ENCODE measurements around the gene BABAM2. TPM values are rescaled to one million over a fixed set of nuclear protein-coding genes. Genes with fewer than 3 reads are reported as not detected.

Gene BABAM2
- total and polyA plus RNA-seq, 4 donors = 9.9 to 17.0 (median 13.9) TPM

- Histone ChIP-seq H3K36me3 (ENCODE audit: control insufficient read depth in 4 of 4, insufficient read depth in 3 of 4, low read depth in 1 of 4, low read length in 3 of 4) (no peaks in the 10 kb centered on the region), H3K27ac (ENCODE audit: low read depth in 1 of 2, low read length in 2 of 2) (no peak overlapping the region), H3K9ac (ENCODE audit: low read depth in 1 of 2, low read length in 2 of 2) (no peak overlapping the region), H3K27me3 (ENCODE audit: control insufficient read depth in 4 of 4, insufficient read depth in 4 of 4, low read length in 3 of 4) (no peaks in the 10 kb centered on the region), H3K4me1 (ENCODE audit: control insufficient read depth in 4 of 4, insufficient read depth in 4 of 4, low read length in 3 of 4) (peaks cover 0 to 3% (median 0%) of the 10 kb centered on the region in 4 donors), H3K9me3 (ENCODE audit: control insufficient read depth in 4 of 4, low read length in 3 of 4) (peaks cover 0 to 3% (median 0%) of the 10 kb centered on the region in 4 donors), H3K4me3 (ENCODE audit: low read depth in 1 of 3, low read length in 3 of 3) (no peak overlapping the region)
- TF ChIP-seq SP1 (IDR thresholded peaks at IDR 0.05) (no peak), RXRA (IDR thresholded peaks at IDR 0.05) (no peak), MAX (IDR thresholded peaks at IDR 0.05) (no peak), CTCF (IDR thresholded peaks at IDR 0.05; ENCODE audit: low read depth, low read length, missing input control) (no peak), HNF4G (IDR thresholded peaks at IDR 0.05) (no peak), RAD21 (IDR thresholded peaks at IDR 0.05) (no peak), GABPA (IDR thresholded peaks at IDR 0.05 in 1 of 2, conservative IDR thresholded peaks at IDR 0.05 in 1 of 2) (no peak), NR2F2 (IDR thresholded peaks at IDR 0.05) (no peak), FOXA2 (IDR thresholded peaks at IDR 0.05) (no peak), YY1 (IDR thresholded peaks at IDR 0.05) (no peak), TAF1 (conservative IDR thresholded peaks at IDR 0.05) (no peak), ZBTB33 (IDR thresholded peaks at IDR 0.05) (no peak), FOXA1 (IDR thresholded peaks at IDR 0.05) (no peak)
- TF ChIP-seq, protein P1, sequence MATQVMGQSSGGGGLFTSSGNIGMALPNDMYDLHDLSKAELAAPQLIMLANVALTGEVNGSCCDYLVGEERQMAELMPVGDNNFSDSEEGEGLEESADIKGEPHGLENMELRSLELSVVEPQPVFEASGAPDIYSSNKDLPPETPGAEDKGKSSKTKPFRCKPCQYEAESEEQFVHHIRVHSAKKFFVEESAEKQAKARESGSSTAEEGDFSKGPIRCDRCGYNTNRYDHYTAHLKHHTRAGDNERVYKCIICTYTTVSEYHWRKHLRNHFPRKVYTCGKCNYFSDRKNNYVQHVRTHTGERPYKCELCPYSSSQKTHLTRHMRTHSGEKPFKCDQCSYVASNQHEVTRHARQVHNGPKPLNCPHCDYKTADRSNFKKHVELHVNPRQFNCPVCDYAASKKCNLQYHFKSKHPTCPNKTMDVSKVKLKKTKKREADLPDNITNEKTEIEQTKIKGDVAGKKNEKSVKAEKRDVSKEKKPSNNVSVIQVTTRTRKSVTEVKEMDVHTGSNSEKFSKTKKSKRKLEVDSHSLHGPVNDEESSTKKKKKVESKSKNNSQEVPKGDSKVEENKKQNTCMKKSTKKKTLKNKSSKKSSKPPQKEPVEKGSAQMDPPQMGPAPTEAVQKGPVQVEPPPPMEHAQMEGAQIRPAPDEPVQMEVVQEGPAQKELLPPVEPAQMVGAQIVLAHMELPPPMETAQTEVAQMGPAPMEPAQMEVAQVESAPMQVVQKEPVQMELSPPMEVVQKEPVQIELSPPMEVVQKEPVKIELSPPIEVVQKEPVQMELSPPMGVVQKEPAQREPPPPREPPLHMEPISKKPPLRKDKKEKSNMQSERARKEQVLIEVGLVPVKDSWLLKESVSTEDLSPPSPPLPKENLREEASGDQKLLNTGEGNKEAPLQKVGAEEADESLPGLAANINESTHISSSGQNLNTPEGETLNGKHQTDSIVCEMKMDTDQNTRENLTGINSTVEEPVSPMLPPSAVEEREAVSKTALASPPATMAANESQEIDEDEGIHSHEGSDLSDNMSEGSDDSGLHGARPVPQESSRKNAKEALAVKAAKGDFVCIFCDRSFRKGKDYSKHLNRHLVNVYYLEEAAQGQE (IDR thresholded peaks at IDR 0.05) = no peak
- TF ChIP-seq, protein P2, sequence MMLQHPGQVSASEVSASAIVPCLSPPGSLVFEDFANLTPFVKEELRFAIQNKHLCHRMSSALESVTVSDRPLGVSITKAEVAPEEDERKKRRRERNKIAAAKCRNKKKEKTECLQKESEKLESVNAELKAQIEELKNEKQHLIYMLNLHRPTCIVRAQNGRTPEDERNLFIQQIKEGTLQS (IDR thresholded peaks at IDR 0.05) = no peak
- 87% methylated on average over 9 of the region's 9 CpGs for WGBS
- DNase-seq (ENCODE audit: low spot score) = no peak
Observed at GRCh38 chr2:28172114-28172898, 281.8 kb downstream of the BABAM2 start.

All from liver (tissue), 9 donors.